Neutrophil (primary cell): ENCODE results near the gene COL11A1.

Experiments
- H3K27ac ChIP-seq: fragments of 200-600 bp; sonication (generic); 2 replicates; pipeline ENCODE4 v1.5.1; 2016; ENCODE audit warnings: mild to moderate bottlenecking, moderate library complexity
- H3K27me3 ChIP-seq: fragments of 200-600 bp; sonication (generic); 2 replicates; pipeline ENCODE4 v1.6.0; 2016; ENCODE audit warnings: mild to moderate bottlenecking
- H3K36me3 ChIP-seq: fragments of 200-600 bp; sonication (generic); 2 replicates; pipeline ENCODE4 v1.5.1; 2017
- H3K4me1 ChIP-seq, 2 experiments: fragments of 200-600 bp in 1 of 2; sonication (generic) in 1 of 2; 1 replicate in 1 of 2; 2 replicates in 1 of 2; pipeline versions ENCODE4 v1.5.1 to v1.6.1; 2013 to 2016; ENCODE audit warnings: low read depth in 1 of 2, low read length in 1 of 2, mild to moderate bottlenecking in 1 of 2, moderate library complexity in 1 of 2; ENCODE audit not compliant: control insufficient read depth in 1 of 2, insufficient read depth in 1 of 2
- H3K4me3 ChIP-seq, 2 experiments: fragments of 200-600 bp in 1 of 2; sonication (generic) in 1 of 2; 1 replicate in 1 of 2; 2 replicates in 1 of 2; pipeline ENCODE4 v1.5.1; 2013 to 2016; ENCODE audit warnings: low read depth in 1 of 2, low read length in 1 of 2, mild to moderate bottlenecking in 1 of 2, moderate library complexity in 1 of 2
- H3K9me3 ChIP-seq: fragments of 200-600 bp; sonication (generic); 2 replicates; pipeline ENCODE4 v1.5.1; 2016
- CTCF ChIP-seq: fragments of 200-600 bp; sonication (generic); IDR thresholded peaks from 2 replicates; pipeline ENCODE4 v1.5.1; 2016; ENCODE audit warnings: antibody characterized with exemption

COL11A1 gene

DNA sequence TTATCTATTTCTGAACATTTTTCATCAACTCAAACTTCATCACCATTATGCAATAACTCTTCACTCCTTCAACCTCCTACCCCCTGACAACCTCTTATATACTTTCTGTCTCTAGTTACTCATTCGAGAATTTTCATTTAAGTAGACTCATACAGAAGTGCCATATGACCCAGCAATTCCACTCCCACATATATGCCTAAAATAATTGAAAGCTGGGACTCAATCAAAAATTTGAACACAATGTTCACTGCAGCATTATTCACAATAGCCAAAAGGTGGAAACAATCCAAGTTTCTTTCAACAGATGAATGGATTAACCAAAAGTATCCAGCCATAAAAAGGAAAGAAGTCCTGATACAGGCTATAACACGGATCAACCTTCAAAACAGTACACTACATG lies 24.1 kb downstream of the COL11A1 start:
- Histone ChIP-seq H3K27me3 (no peaks in the 10 kb centered on the region), H3K27ac (no peak overlapping the region), H3K9me3 (no peaks in the 10 kb centered on the region), H3K4me1 (no peaks in the 10 kb centered on the region), H3K4me3 (no peak overlapping the region), H3K36me3 (no peaks in the 10 kb centered on the region)
- no peak for TF ChIP-seq CTCF

DNA sequence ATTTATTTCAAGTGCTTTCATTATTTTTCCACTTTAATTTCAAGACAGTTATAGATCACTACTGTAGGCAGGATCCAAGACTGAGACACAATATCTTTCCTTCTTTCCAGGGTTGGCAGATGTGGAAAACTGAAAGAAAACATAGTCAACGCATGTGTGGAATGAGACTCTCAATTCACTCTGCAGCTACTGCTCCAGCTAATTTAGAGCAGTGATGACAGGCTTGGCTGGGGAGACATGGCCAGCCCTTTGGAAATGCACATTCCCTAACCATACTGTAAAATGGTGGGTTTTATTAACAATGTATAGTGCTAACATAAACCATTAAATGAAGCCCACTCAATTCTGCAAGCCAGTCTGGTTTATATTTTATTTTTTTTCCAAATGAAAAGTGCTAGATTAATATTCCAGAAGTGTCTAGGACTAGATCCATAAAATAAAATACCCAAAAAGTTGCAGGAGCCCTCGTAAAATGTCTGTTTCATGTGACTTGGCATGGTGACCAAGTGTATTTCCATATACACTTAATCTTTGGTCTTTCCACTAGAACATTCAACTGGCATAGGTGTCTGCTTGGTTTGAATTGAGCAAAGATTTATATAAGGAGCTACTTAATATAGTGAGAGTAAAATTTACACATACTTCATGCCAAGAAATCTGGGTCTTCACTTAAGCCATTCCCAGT lies 32.9 kb downstream of the COL11A1 start:
- no peak for TF ChIP-seq CTCF
- Histone ChIP-seq H3K36me3 (no peaks in the 10 kb centered on the region), H3K4me1 (no peaks in the 10 kb centered on the region), H3K9me3 (no peaks in the 10 kb centered on the region), H3K4me3 (no peak overlapping the region), H3K27me3 (no peaks in the 10 kb centered on the region), H3K27ac (no peak overlapping the region)

- no peaks in the 10 kb centered on the region for H3K4me1 ChIP-seq
These were observed 34.1 kb downstream of the COL11A1 start for GRCh38 chr1:103074224-103074623.

GRCh38 chr1:103069201-103069600 lies 39.1 kb downstream of the COL11A1 start:
- Histone ChIP-seq H3K27ac (no peak overlapping the region), H3K27me3 (no peaks in the 10 kb centered on the region)
- TF ChIP-seq CTCF = no peak

More at GRCh38 chr1:103074224-103074623, 34.1 kb downstream of the COL11A1 start:
- H3K27ac ChIP-seq = no peak overlapping the region
- no peaks in the 10 kb centered on the region for H3K36me3 ChIP-seq
- no peaks in the 10 kb centered on the region for H3K27me3 ChIP-seq
- TF ChIP-seq CTCF = no peak
- H3K4me3 ChIP-seq = no peak overlapping the region
- H3K9me3 ChIP-seq = no peaks in the 10 kb centered on the region

GRCh38 chr1:103063921-103064320 lies 44.4 kb downstream of the COL11A1 start:
- H3K27ac ChIP-seq = no peak overlapping the region
- no peak for TF ChIP-seq CTCF
- no peaks in the 10 kb centered on the region for H3K9me3 ChIP-seq
- no peaks in the 10 kb centered on the region for H3K27me3 ChIP-seq
- H3K36me3 ChIP-seq = no peaks in the 10 kb centered on the region
- H3K4me1 ChIP-seq = no peaks in the 10 kb centered on the region
- no peak overlapping the region for H3K4me3 ChIP-seq

More at GRCh38 chr1:103069201-103069600, 39.1 kb downstream of the COL11A1 start:
- Histone ChIP-seq H3K4me1 (no peaks in the 10 kb centered on the region), H3K36me3 (no peaks in the 10 kb centered on the region), H3K9me3 (no peaks in the 10 kb centered on the region), H3K4me3 (no peak overlapping the region)
